Activated CD8-positive, alpha-beta memory T cell treated with anti-CD3 and anti-CD28 coated beads for 36 hours (primary cell): Measurements from ENCODE around the gene UBE2G2. TPM values are rescaled to one million over a fixed set of nuclear protein-coding genes. Genes with fewer than 3 reads are reported as not detected.

Source experiments
- CTCF ChIA-PET: fragments of 350-600 bp; sonication (Branson Sonifier 250); formaldehyde crosslinking; loops from one replicate; lab custom pipeline; 2021; ENCODE audit warnings: antibody characterized with exemption; lab: Charles Lee
- POLR2A ChIA-PET: fragments of 350-600 bp; sonication (Branson Sonifier 250); formaldehyde crosslinking; loops from one replicate; lab custom pipeline; 2021; ENCODE audit warnings: antibody characterized with exemption; lab: Charles Lee
- total RNA-seq, 2 experiments: library from RNA; stranded (reverse); gene quantifications; one replicate each; pipeline ENCODE4 v1.2.3, GENCODE V29; 2021

UBE2G2 gene
- total RNA-seq, 2 experiments from 2014 or later, result 119 to 121 TPM

GRCh38 chr21:44749116-44749758, 52.4 kb downstream of the UBE2G2 start:
- ChIA-PET POLR2A (no interaction called here), CTCF (no interaction called here)

- CTCF ChIA-PET, result no interaction called here
- POLR2A ChIA-PET, result no interaction called here
Observed at GRCh38 chr21:44748621-44749020, 53.0 kb downstream of the UBE2G2 start.

GRCh38 chr21:44742418-44743153, 59.0 kb downstream of the UBE2G2 start:
- ChIA-PET CTCF (interaction anchor here (1.1 to 3.7 kb wide), 3 partner anchors 228 to 232 kb away, joined by 3 to 15 read pairs (median 3); no protein-coding TSS in a partner anchor), POLR2A (no interaction called here)

GRCh38 chr21:44741921-44742320, 59.7 kb downstream of the UBE2G2 start:
- CTCF ChIA-PET, result interaction anchor here (1.1 to 3.7 kb wide), 3 partner anchors 227 to 231 kb away, joined by 3 to 15 read pairs (median 3); no protein-coding TSS in a partner anchor

GRCh38 chr21:44740742-44741141, 60.9 kb downstream of the UBE2G2 start:
- ChIA-PET CTCF (interaction anchor here (1.0 to 3.7 kb wide), 2 partner anchors 87 to 230 kb away, joined by 3 to 15 read pairs; no protein-coding TSS in a partner anchor), POLR2A (no interaction called here)

More at GRCh38 chr21:44741921-44742320, 59.7 kb downstream of the UBE2G2 start:
- POLR2A ChIA-PET, result no interaction called here

GRCh38 chr21:44739316-44739715, 62.3 kb downstream of the UBE2G2 start:
- CTCF ChIA-PET, result interaction anchor here (3.7 kb wide), 1 partner anchor 229 kb away, joined by 15 read pairs; no protein-coding TSS in a partner anchor
- POLR2A ChIA-PET, result no interaction called here

GRCh38 chr21:44738621-44739020, 63.0 kb downstream of the UBE2G2 start:
- POLR2A ChIA-PET, result no interaction called here
- CTCF ChIA-PET, result no interaction called here

- ChIA-PET POLR2A (no interaction called here), CTCF (no interaction called here)
Observed at GRCh38 chr21:44737706-44738354, 63.8 kb downstream of the UBE2G2 start.

GRCh38 chr21:44736291-44737004, 65.2 kb downstream of the UBE2G2 start:
- ChIA-PET CTCF (no interaction called here), POLR2A (no interaction called here)

GRCh38 chr21:44735821-44736220, 65.8 kb downstream of the UBE2G2 start:
- CTCF ChIA-PET, result interaction anchor here (1.5 kb wide), 1 partner anchor 15 kb away, joined by 3 read pairs; no protein-coding TSS in a partner anchor
- POLR2A ChIA-PET, result no interaction called here

- POLR2A ChIA-PET, result no interaction called here
Observed at GRCh38 chr21:44734841-44735240, 66.8 kb downstream of the UBE2G2 start.

GRCh38 chr21:44734026-44734745, 67.4 kb downstream of the UBE2G2 start:
- ChIA-PET POLR2A (no interaction called here), CTCF (interaction anchor here (1.5 kb wide), 1 partner anchor 14 kb away, joined by 3 read pairs; no protein-coding TSS in a partner anchor)

More at GRCh38 chr21:44734841-44735240, 66.8 kb downstream of the UBE2G2 start:
- CTCF ChIA-PET, result interaction anchor here (1.5 kb wide), 1 partner anchor 14 kb away, joined by 3 read pairs; no protein-coding TSS in a partner anchor

GRCh38 chr21:44732956-44733355, 68.7 kb downstream of the UBE2G2 start:
- ChIA-PET CTCF (no interaction called here), POLR2A (no interaction called here)

GRCh38 chr21:44732263-44732662, 69.4 kb downstream of the UBE2G2 start:
- ChIA-PET CTCF (no interaction called here), POLR2A (no interaction called here)

- CTCF ChIA-PET, result no interaction called here
- POLR2A ChIA-PET, result no interaction called here
Observed at GRCh38 chr21:44730951-44731579, 70.6 kb downstream of the UBE2G2 start.

GRCh38 chr21:44730028-44730395, 71.6 kb downstream of the UBE2G2 start:
- POLR2A ChIA-PET, result no interaction called here
- CTCF ChIA-PET, result no interaction called here

- ChIA-PET CTCF (no interaction called here), POLR2A (no interaction called here)
Observed at GRCh38 chr21:44729336-44730027, 72.1 kb downstream of the UBE2G2 start.

GRCh38 chr21:44728716-44729115, 72.9 kb downstream of the UBE2G2 start:
- CTCF ChIA-PET, result no interaction called here
- POLR2A ChIA-PET, result no interaction called here
